HepG2 (cell line): ENCODE results near the gene PCSK1.

Source experiments
- ATF4 ChIP-seq, 2 experiments: fragments of 450-650 bp in 1 of 2; sonication (generic) in 1 of 2; formaldehyde crosslinking; IDR thresholded peaks; 2 replicates each; pipeline versions ENCODE4 v1.5.0 to v1.8.0; 2020 to 2022; ENCODE audit warnings: mild to moderate bottlenecking in 1 of 2, missing genetic modification reagents in 1 of 2
- CHD2 ChIP-seq: IDR thresholded peaks from 2 replicates; pipeline ENCODE4 v1.6.1; 2011; ENCODE audit warnings: low read depth, low read length, improper control_type of control experiment
- HNF4A ChIP-seq: sonication (generic); formaldehyde crosslinking; IDR thresholded peaks from 2 replicates; pipeline ENCODE4 v1.4.0; 2020; ENCODE audit warnings: missing genetic modification reagents
- MAF1 ChIP-seq: sonication (generic); formaldehyde crosslinking; IDR thresholded peaks from 2 replicates; pipeline ENCODE4 v1.5.0; 2020; ENCODE audit warnings: missing genetic modification reagents, borderline replicate concordance
- SP5 ChIP-seq: IDR thresholded peaks from 2 replicates; pipeline ENCODE4 v1.6.1; 2016; ENCODE audit warnings: low read depth, borderline replicate concordance
- U2AF1 ChIP-seq: fragments of 200-400 bp; formaldehyde crosslinking; optimal IDR thresholded peaks from 2 replicates; pipeline ENCODE3; 2017; ENCODE audit warnings: mild to moderate bottlenecking, low read depth, low read length
- ZBTB10 ChIP-seq: sonication (generic); formaldehyde crosslinking; IDR thresholded peaks from 2 replicates; pipeline ENCODE4 v1.4.0; 2020; ENCODE audit warnings: missing genetic modification reagents, borderline replicate concordance
- ZNF253 ChIP-seq: sonication (generic); formaldehyde crosslinking; IDR thresholded peaks from 2 replicates; pipeline ENCODE4 v1.8.0; 2022; ENCODE audit warnings: mild to moderate bottlenecking, missing genetic modification reagents, borderline replicate concordance
- ZNF503 ChIP-seq: sonication (generic); formaldehyde crosslinking; IDR thresholded peaks from 2 replicates; pipeline ENCODE4 v1.4.0; 2020; ENCODE audit warnings: missing genetic modification reagents
- TF ChIP-seq, protein P1 (sequence below): sonication (generic); formaldehyde crosslinking; conservative IDR thresholded peaks from 2 replicates; pipeline ENCODE4 v1.4.0; 2020; ENCODE audit warnings: missing genetic modification reagents
- TF ChIP-seq, protein P2 (sequence below), 2 experiments: sonication (generic) in 1 of 2; formaldehyde crosslinking in 1 of 2; IDR thresholded peaks; 2 replicates each; pipeline versions ENCODE4 v1.5.1 to v1.6.1; 2011 to 2020; ENCODE audit warnings: borderline replicate concordance in 1 of 2, low read depth in 1 of 2, low read length in 1 of 2, mild to moderate bottlenecking in 1 of 2, missing genetic modification reagents in 1 of 2, moderate library complexity in 1 of 2

DNA sequence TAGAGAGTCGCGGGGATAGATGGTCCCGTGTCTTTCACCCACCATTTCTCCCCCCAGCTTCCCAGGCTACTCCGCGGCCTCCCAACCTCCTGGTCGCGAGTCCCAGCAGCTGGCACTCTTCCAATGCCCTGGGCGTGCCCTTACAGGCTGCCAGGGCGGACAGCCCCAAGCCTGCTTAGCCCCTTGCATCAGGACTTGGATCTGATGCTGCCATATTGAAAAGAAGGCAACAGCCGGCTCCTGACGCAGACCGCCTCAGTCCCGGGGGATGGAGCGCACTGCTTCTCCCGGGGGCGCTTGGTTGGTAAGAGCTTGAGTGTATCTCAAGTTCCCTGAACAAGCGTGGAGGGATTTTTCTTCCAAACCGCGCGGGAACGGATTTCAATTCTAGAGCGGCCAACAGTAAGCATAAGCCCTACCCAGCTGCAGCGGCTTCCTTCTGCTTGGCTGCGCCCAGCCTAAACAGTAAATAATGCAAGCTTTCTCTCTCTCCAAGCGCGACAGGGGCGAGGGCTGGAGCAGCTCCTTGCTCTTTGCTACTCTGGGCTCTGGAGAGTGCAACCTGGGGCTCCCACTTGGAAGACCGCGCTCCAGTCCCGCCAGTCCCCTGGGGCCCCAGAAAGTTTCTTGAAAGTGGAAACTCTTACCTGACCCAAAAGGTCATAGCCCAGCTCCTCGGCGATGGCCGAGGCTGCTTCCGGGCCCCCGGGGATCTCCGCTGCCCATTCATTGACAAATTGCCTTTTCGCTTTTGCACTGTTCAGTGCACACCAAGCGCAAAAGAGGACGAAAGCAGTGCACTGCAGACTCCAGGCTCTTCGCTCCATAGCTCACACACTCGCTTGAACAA is 607 bp downstream of the PCSK1 start:
- TF ChIP-seq ATF4 (CRISPR knock-in tag; IDR thresholded peaks at IDR 0.05), result no peak
- TF ChIP-seq MAF1, result no peak
- no peak for TF ChIP-seq CHD2
- TF ChIP-seq ZNF503, result no peak
- TF ChIP-seq ZNF253 (CRISPR knock-in tag), result no peak
- no peak for TF ChIP-seq SP5 (CRISPR knock-in tag)
- TF ChIP-seq, protein P1, sequence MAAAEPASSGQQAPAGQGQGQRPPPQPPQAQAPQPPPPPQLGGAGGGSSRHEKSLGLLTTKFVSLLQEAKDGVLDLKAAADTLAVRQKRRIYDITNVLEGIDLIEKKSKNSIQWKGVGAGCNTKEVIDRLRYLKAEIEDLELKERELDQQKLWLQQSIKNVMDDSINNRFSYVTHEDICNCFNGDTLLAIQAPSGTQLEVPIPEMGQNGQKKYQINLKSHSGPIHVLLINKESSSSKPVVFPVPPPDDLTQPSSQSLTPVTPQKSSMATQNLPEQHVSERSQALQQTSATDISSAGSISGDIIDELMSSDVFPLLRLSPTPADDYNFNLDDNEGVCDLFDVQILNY (CRISPR knock-in tag), result no peak
- TF ChIP-seq ZBTB10 (CRISPR knock-in tag), result no peak
- no peak for TF ChIP-seq U2AF1
- TF ChIP-seq HNF4A (CRISPR knock-in tag), result no peak
- TF ChIP-seq, protein P2, sequence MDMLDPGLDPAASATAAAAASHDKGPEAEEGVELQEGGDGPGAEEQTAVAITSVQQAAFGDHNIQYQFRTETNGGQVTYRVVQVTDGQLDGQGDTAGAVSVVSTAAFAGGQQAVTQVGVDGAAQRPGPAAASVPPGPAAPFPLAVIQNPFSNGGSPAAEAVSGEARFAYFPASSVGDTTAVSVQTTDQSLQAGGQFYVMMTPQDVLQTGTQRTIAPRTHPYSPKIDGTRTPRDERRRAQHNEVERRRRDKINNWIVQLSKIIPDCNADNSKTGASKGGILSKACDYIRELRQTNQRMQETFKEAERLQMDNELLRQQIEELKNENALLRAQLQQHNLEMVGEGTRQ (IDR thresholded peaks at IDR 0.05; ENCODE audit: low read depth, low read length), result no peak
- TF ChIP-seq, protein P2 (CRISPR knock-in tag; IDR thresholded peaks at IDR 0.05; ENCODE audit: borderline replicate concordance), result no peak
